GM19099 (cell line): ENCODE results near the gene KRT6A.

Experiments used
- POLR2A ChIP-seq: IDR thresholded peaks from 3 replicates; pipeline ENCODE4 v1.6.1; 2011; ENCODE audit warnings: low read depth; ENCODE audit not compliant: insufficient read length; ENCODE audit errors: extremely low read depth

KRT6A gene

DNA sequence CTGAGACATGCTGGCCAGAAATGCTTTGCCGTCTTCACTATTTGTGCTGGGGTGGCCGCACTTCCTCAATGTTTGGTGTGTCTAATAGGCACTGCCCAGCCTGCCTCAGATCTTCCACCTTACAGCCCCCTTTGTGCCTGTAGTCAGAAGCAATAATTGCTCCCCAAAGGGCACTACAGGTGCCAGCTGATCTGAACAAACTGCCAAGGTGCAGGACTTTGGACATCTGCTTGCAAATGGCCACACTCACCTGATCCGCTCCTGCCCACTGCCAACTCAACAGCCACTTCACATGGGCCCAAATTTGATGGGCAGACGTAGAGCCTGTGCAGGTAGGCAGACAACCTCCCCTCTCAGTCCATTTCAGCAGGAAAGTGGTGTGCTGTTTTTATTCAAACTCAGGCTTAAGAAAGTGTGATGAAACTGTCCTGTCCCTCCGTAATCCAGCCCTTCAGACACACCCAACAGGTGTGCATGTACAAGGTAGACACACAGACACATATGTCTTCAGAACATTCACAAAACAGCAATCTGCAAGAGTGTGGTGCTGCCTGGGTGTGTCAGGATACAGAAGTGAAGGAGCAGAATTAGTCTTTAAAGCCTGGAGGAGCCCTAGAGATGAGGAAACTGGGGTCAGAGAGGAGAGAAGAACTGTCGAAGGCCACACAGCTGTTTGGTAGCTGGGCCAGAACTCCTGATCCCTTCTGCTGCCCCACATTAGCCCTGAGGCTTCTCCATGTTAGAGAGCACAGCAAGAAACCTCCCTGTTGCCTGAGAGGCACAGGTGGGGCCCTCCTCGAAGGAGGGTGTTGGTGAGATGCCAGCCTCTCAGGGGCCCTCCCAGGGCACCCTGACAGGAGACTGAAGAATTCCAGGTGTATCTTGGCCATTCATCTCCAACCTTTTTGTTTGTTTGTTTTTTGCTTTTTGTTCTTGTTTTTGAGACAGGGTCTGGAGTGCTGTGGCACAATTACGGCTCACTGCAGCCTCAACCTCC, 54.5 kb downstream of the KRT6A start:
- TF ChIP-seq POLR2A: no peak

DNA sequence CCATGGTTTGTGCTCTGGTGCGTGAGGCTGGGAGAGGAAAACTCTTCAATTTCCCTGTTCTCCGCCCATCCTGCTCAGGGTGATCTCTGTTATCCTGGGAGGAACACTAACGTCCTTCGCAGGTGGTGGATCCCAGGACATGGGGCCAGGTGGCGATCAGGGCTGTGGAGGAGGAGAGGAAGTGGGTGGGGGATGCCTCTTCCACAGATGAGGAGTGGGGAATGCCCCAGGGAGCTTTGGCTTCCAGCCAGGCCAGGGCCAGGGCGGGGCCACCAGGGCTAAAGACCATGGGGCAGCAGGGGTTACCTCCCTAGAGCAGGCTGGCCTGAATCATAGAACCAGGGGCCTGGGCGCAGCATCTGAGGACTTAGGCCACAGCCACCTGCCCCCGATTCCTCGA, 55.5 kb downstream of the KRT6A start:
- no peak for TF ChIP-seq POLR2A
